IMR-90 (cell line): ENCODE measurements around the gene KHK.

Source experiments
- CEBPB ChIP-seq: IDR thresholded peaks from 2 replicates; pipeline ENCODE4 v1.6.1; 2012; ENCODE audit warnings: low read depth, low read length, improper control_type of control experiment
- MAFK ChIP-seq: IDR thresholded peaks from 2 replicates; pipeline ENCODE4 v1.6.1; 2012; ENCODE audit warnings: low read depth, low read length, improper control_type of control experiment
- POLR2A ChIP-seq: IDR thresholded peaks from 2 replicates; pipeline ENCODE4 v1.6.1; 2012; ENCODE audit warnings: mild to moderate bottlenecking, low read depth, low read length
- RAD21 ChIP-seq: IDR thresholded peaks from 2 replicates; pipeline ENCODE4 v1.6.1; 2012; ENCODE audit warnings: low read length, improper control_type of control experiment
- RFX5 ChIP-seq: IDR thresholded peaks from 2 replicates; pipeline ENCODE4 v1.8.0; 2012; ENCODE audit warnings: low read depth, mild to moderate bottlenecking, low read length, moderate library complexity
- SMC3 ChIP-seq: fragments of 150-350 bp; IDR thresholded peaks from 2 replicates; pipeline ENCODE4 v1.6.1; 2016; ENCODE audit warnings: low read depth, mild to moderate bottlenecking, antibody characterized with exemption, low read length, moderate library complexity
- TF ChIP-seq, protein P1 (sequence below): conservative IDR thresholded peaks from 2 replicates; pipeline ENCODE4 v1.5.1; 2012; ENCODE audit warnings: mild to moderate bottlenecking, low read depth, low read length, improper control_type of control experiment

DNA sequence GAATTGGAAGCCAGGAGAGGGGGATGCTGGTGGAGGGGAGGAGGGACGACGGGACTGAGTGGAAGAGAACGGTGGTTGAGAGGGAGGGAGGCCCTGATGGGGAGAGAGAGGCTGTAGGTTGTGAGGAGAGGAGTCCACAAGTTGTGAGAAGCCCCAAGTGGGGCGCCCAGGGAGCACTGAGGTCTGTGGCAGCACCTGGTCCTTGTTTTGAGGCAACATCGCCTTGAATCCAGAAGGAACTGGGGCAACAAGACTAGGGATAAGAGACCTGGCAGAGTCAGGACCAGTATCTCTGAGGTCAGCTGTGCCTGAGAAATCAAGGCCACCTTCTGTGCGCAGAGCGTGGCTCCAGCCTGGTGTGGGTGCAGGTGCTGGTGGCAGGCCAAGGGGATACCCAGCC lies 51.5 kb downstream of the KHK start:
- no peak for TF ChIP-seq RAD21
- no peak for TF ChIP-seq SMC3
- TF ChIP-seq MAFK = no peak
- TF ChIP-seq, protein P1, sequence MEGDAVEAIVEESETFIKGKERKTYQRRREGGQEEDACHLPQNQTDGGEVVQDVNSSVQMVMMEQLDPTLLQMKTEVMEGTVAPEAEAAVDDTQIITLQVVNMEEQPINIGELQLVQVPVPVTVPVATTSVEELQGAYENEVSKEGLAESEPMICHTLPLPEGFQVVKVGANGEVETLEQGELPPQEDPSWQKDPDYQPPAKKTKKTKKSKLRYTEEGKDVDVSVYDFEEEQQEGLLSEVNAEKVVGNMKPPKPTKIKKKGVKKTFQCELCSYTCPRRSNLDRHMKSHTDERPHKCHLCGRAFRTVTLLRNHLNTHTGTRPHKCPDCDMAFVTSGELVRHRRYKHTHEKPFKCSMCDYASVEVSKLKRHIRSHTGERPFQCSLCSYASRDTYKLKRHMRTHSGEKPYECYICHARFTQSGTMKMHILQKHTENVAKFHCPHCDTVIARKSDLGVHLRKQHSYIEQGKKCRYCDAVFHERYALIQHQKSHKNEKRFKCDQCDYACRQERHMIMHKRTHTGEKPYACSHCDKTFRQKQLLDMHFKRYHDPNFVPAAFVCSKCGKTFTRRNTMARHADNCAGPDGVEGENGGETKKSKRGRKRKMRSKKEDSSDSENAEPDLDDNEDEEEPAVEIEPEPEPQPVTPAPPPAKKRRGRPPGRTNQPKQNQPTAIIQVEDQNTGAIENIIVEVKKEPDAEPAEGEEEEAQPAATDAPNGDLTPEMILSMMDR = no peak
- no peak for TF ChIP-seq POLR2A
- no peak for TF ChIP-seq RFX5
- TF ChIP-seq CEBPB = no peak
